ENCODE data around the gene PIGH. TPM values are rescaled to one million over a fixed set of nuclear protein-coding genes. Genes with fewer than 3 reads are reported as not detected.
A peak's percentile ranks its signal among the peaks of the same experiment; 100 is the strongest.

Gene PIGH
- total and polyA plus RNA-seq, 10 of the 15 experiments (the other 5 are each of a cell fraction or from before 2014, with no cell fraction given) = 15.5 to 46.6 (median 22.3) TPM

DNA sequence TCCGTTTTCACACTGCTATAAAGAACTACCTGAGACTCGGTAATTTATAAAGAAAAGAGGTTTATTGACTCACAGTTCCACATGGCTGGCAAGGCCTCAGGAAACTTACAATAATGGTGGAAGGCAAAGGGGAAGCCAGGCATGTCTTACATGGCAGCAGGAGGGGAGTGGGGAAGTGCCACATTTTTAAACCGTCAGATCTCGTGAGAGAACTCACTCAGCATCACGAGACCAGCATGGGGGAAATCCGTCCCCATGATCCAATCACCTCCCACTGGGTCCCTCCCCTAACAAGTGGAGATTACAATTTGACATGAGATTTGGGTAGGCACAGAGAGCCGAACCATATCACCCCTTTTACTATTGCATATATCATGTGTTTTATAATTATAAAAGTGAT is 2.0 kb upstream of the PIGH start:
- ChIA-PET RAD21 (ENCODE audit: unreplicated experiment) (interaction anchor here (0.8 kb wide), 1 partner anchor 65 kb away, joined by 3 read pairs; no protein-coding TSS in a partner anchor), SMC1A (ENCODE audit: uncharacterized antibody, unreplicated experiment) (interaction anchor here (0.7 to 1.1 kb wide), 4 partner anchors 17 to 76 kb away, joined by 3 read pairs; no protein-coding TSS in a partner anchor), CTCF (interaction anchor here (1.0 to 1.2 kb wide), 2 partner anchors 72 to 100 kb away, joined by 3 read pairs; partner anchors contain the start of gene RDH12), POLR2A (interaction anchor here (1.2 kb wide), 1 partner anchor 93 kb away, joined by 3 read pairs; the partner anchor contains the start of gene RDH11)
- no peaks in the 10 kb centered on the region for H3K36me3 ChIP-seq (ENCODE audit: control insufficient read depth in 2 of 2, insufficient read depth in 2 of 2, low read length in 1 of 2)
- 53% methylated on average over 7 of the region's 7 CpGs for WGBS (ENCODE audit: insufficient coverage, insufficient replicate concordance, low lambda C conversion rate, missing lambda C conversion rate)
- peaks cover 10% of the 10 kb centered on the region for H3K79me2 ChIP-seq (ENCODE audit: control insufficient read depth, insufficient read depth, low read length)
- H3K4me3 ChIP-seq = no peak overlapping the region
- peaks cover 2% of the 10 kb centered on the region; the same call in 1 of the 3 replicates for H3K9me3 ChIP-seq (replicated peaks; ENCODE audit: control insufficient read depth, insufficient read depth, low read length)
- no peak overlapping the region for H2AFZ ChIP-seq (ENCODE audit: control insufficient read depth, low read depth, low read length)
- no TSS peak for BruUV-seq (replicated peaks)
- intact Hi-C loops (cut with micrococcal nuclease; ENCODE audit: unreplicated experiment) (no loop called here), in situ Hi-C loops (cut with MboI) (no loop called here)
- H3K4me2 ChIP-seq (ENCODE audit: control insufficient read depth, insufficient read depth) = no peak overlapping the region; the same call in 1 of the 2 replicates
- peaks cover 9% of the 10 kb centered on the region; the same call in 1 of the 2 replicates for H3K4me1 ChIP-seq (ENCODE audit: control insufficient read depth, insufficient read depth, low read length)
- no peaks in the 10 kb centered on the region for H4K20me1 ChIP-seq (ENCODE audit: control insufficient read depth, insufficient read depth)
- no peak overlapping the region for H3K9ac ChIP-seq (ENCODE audit: control insufficient read depth, insufficient read depth, low read length)
- no peak for FAIRE-seq
- H3K27ac ChIP-seq (ENCODE audit: control insufficient read depth, insufficient read depth) = no peak overlapping the region
- ATAC-seq = no peak
- DNase-seq (ENCODE audit: low read depth, low spot score) = no peak
- no peaks in the 10 kb centered on the region for H3K27me3 ChIP-seq (replicated peaks in 1 of 2; ENCODE audit: control insufficient read depth in 2 of 2, insufficient read depth in 2 of 2, low read length in 1 of 2)
- TF ChIP-seq BHLHE40 (IDR thresholded peaks at IDR 0.05; ENCODE audit: borderline replicate concordance in 1 of 2, low read depth in 2 of 2, low read length in 1 of 2) (peak in 1 of 2 experiments; percentile 55; a peak in 1 of 4 replicates), NR2C2 (IDR thresholded peaks at IDR 0.05; ENCODE audit: borderline replicate concordance, control insufficient read depth, insufficient read length, low read depth) (no peak), LARP7 (IDR thresholded peaks at IDR 0.05) (no peak), SPI1 (IDR thresholded peaks at IDR 0.05; ENCODE audit: borderline replicate concordance, insufficient read depth, low read depth, low read length) (peak; percentile 24; the same call in 1 of the 2 replicates)
- TF ChIP-seq, protein P1, sequence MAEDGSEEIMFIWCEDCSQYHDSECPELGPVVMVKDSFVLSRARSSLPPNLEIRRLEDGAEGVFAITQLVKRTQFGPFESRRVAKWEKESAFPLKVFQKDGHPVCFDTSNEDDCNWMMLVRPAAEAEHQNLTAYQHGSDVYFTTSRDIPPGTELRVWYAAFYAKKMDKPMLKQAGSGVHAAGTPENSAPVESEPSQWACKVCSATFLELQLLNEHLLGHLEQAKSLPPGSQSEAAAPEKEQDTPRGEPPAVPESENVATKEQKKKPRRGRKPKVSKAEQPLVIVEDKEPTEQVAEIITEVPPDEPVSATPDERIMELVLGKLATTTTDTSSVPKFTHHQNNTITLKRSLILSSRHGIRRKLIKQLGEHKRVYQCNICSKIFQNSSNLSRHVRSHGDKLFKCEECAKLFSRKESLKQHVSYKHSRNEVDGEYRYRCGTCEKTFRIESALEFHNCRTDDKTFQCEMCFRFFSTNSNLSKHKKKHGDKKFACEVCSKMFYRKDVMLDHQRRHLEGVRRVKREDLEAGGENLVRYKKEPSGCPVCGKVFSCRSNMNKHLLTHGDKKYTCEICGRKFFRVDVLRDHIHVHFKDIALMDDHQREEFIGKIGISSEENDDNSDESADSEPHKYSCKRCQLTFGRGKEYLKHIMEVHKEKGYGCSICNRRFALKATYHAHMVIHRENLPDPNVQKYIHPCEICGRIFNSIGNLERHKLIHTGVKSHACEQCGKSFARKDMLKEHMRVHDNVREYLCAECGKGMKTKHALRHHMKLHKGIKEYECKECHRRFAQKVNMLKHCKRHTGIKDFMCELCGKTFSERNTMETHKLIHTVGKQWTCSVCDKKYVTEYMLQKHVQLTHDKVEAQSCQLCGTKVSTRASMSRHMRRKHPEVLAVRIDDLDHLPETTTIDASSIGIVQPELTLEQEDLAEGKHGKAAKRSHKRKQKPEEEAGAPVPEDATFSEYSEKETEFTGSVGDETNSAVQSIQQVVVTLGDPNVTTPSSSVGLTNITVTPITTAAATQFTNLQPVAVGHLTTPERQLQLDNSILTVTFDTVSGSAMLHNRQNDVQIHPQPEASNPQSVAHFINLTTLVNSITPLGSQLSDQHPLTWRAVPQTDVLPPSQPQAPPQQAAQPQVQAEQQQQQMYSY (CRISPR knock-in tag; IDR thresholded peaks at IDR 0.05) = no peak
